NCI-H82 treated with DMSO at 0.1 percent for 48 hours (cell line): Measurements from ENCODE around the gene SIN3A.
"Not testable (repeated sequence)": the region's sequence is repeated elsewhere in the genome, so short reads cannot be mapped to it uniquely, and the experiment has no call there.

Experiments used
- DNase-seq: peaks from one replicate; lab custom pipeline; 2025; ENCODE audit not compliant: unreplicated experiment; lab: John Stamatoyannopoulos, UW

Gene SIN3A

GRCh38 chr15:75451674-75452363 is at the start of gene SIN3A:
Gene SIN3A, minus strand, starts transcription at chr15:75451690. Its CDS starts 21,315 bp downstream, at chr15:75430375.
- peak; percentile 100 for DNase-seq

- DNase-seq, result no peak
These were observed 42.2 kb upstream of the SIN3A start for GRCh38 chr15:75493732-75494131.

GRCh38 chr15:75483961-75484360 is 32.5 kb upstream of the SIN3A start:
- no peak for DNase-seq

GRCh38 chr15:75483556-75483955 is 32.1 kb upstream of the SIN3A start:
- not testable (repeated sequence) for DNase-seq

GRCh38 chr15:75483106-75483505 is 31.6 kb upstream of the SIN3A start:
- DNase-seq, result no peak

- not testable (repeated sequence) for DNase-seq
These were observed 29.0 kb upstream of the SIN3A start for GRCh38 chr15:75480463-75480862.

GRCh38 chr15:75479670-75480069 is 28.2 kb upstream of the SIN3A start:
- no peak for DNase-seq

- not testable (repeated sequence) for DNase-seq
These were observed 25.6 kb upstream of the SIN3A start for GRCh38 chr15:75477094-75477493.

GRCh38 chr15:75468913-75469598 is 17.6 kb upstream of the SIN3A start:
- no peak for DNase-seq

- no peak for DNase-seq
These were observed 9.2 kb upstream of the SIN3A start for GRCh38 chr15:75460646-75461045.

- DNase-seq, result no peak
These were observed 8.1 kb upstream of the SIN3A start for GRCh38 chr15:75459581-75459980.

- DNase-seq, result no peak
These were observed 5.2 kb upstream of the SIN3A start for GRCh38 chr15:75456710-75457109.

- DNase-seq, result peak; percentile 26
These were observed 4.6 kb upstream of the SIN3A start for GRCh38 chr15:75455982-75456531.

- DNase-seq, result peak; percentile 63
These were observed 4.0 kb upstream of the SIN3A start for GRCh38 chr15:75455424-75455981.

GRCh38 chr15:75454471-75455378 is 3.2 kb upstream of the SIN3A start:
- no peak for DNase-seq

GRCh38 chr15:75453703-75454470 is 2.4 kb upstream of the SIN3A start:
- DNase-seq, result peak; percentile 100

GRCh38 chr15:75452865-75453702 is 1.6 kb upstream of the SIN3A start:
- peak; percentile 50 for DNase-seq

- peak; percentile 45 for DNase-seq
These were observed 924 bp upstream of the SIN3A start for GRCh38 chr15:75452364-75452864.

GRCh38 chr15:75451202-75451673 is 252 bp downstream of the SIN3A start:
- no peak for DNase-seq
